Common myeloid progenitor, CD34-positive (primary cell): Measurements from ENCODE around the gene PC.

ENCODE experiments used
- CTCF ChIA-PET: fragments of 350-600 bp; sonication (Branson Sonifier 250); formaldehyde crosslinking; loops from one replicate; lab custom pipeline; 2021; ENCODE audit warnings: antibody characterized with exemption; lab: Charles Lee
- POLR2A ChIA-PET: fragments of 350-600 bp; sonication (Branson Sonifier 250); formaldehyde crosslinking; loops from one replicate; lab custom pipeline; 2021; ENCODE audit warnings: antibody characterized with exemption; lab: Charles Lee
- DNase-seq, 3 donors: peaks; one replicate each; pipeline versions ENCODE4 v3.0.0 to v3.0.0-alpha.2; 2013
- H3K27ac ChIP-seq, 2 experiments: 1 replicate in 1 of 2; 2 replicates in 1 of 2; pipeline ENCODE4 v1.7.0; 2013; ENCODE audit warnings: inconsistent platforms in 2 of 2, low read length in 2 of 2, mild to moderate bottlenecking in 2 of 2, low read depth in 1 of 2, moderate library complexity in 1 of 2; ENCODE audit not compliant: severe bottlenecking in 2 of 2, insufficient read depth in 1 of 2, poor library complexity in 1 of 2
- H3K27me3 ChIP-seq, 5 experiments: replicated peaks in 2 of 5; 1 replicate in 3 of 5; 2 replicates in 2 of 5; pipeline versions ENCODE4 v1.6.1 to v1.7.0; 2013; ENCODE audit warnings: low read length in 4 of 5, mild to moderate bottlenecking in 2 of 5, moderate library complexity in 2 of 5, inconsistent platforms in 1 of 5; ENCODE audit not compliant: insufficient read depth in 5 of 5, control insufficient read depth in 4 of 5
- H3K36me3 ChIP-seq, 4 experiments: 1 replicate in 2 of 4; 2 replicates in 2 of 4; pipeline versions ENCODE4 v1.6.1 to v1.7.0; 2013; ENCODE audit warnings: low read length in 3 of 4, control low read depth in 1 of 4, mild to moderate bottlenecking in 1 of 4; ENCODE audit not compliant: control insufficient read depth in 4 of 4, insufficient read depth in 4 of 4
- H3K4me1 ChIP-seq, 4 experiments: 1 replicate in 3 of 4; 2 replicates in 1 of 4; pipeline versions ENCODE4 v1.6.1 to v1.7.1; 2013; ENCODE audit warnings: low read length in 3 of 4, mild to moderate bottlenecking in 3 of 4, control low read depth in 1 of 4, inconsistent platforms in 1 of 4, moderate library complexity in 1 of 4; ENCODE audit not compliant: control insufficient read depth in 4 of 4, insufficient read depth in 4 of 4; ENCODE audit errors: control extremely low read depth in 1 of 4
- H3K4me3 ChIP-seq, 7 experiments: 1 replicate in 4 of 7; 2 replicates in 3 of 7; pipeline versions ENCODE4 v1.5.1 to v1.7.0; 2013; ENCODE audit warnings: mild to moderate bottlenecking in 7 of 7, low read length in 6 of 7, moderate library complexity in 6 of 7, inconsistent platforms in 2 of 7, low read depth in 2 of 7, control low read depth in 1 of 7; ENCODE audit not compliant: insufficient read depth in 4 of 7, control insufficient read depth in 1 of 7; ENCODE audit errors: extremely low read depth in 1 of 7
- H3K9me3 ChIP-seq, 5 experiments: 1 replicate in 4 of 5; 2 replicates in 1 of 5; pipeline versions ENCODE4 v1.6.1 to v1.7.1; 2013; ENCODE audit warnings: low read length in 4 of 5, mild to moderate bottlenecking in 2 of 5, inconsistent platforms in 1 of 5, low read depth in 1 of 5, moderate library complexity in 1 of 5; ENCODE audit not compliant: control insufficient read depth in 4 of 5, insufficient read depth in 2 of 5; ENCODE audit errors: control extremely low read depth in 1 of 5
- WGBS: methylation state at CpG from one replicate; pipeline ENCODE4 v1.1.5; 2013; ENCODE audit not compliant: insufficient coverage; 5-methylcytosine and 5-hydroxymethylcytosine counted together

Gene PC

DNA sequence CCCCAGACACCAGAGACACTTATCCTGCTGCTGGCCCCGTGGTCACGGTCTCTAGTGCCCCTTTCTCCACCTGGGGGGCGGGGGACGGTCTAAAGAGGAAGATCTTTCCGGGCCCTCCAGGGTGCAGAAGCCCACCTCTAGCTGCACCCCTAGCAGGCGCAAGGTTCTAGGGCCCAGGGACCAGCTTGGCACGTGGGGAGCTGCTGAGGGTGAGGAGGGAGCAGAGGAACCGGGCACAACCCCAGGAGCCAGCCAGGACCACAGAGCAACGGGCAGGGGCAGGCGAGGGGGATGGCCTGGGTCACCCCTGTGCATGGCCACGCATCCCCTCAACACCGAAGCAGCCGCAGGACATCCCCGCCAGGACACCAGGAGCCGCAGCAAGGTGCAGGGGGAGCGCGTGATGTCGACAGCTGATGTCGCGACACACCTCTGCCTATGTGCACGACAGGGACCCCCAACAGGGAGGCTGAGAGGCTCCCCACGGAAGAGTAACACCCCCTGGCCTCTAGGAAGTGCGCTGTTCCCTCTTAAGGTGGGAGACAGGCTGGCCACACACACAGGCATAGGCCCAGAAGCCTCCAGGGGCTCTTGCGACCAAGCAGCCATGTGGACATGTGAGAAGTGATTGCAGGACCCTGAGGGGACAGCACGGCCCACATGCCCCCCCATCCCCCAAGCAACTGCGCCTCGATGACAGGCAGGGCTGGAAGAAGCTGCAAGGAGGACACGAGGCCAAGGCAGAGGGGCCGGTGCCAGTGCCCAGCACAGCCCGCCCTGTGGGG lies 96.2 kb downstream of the PC start:
- POLR2A ChIA-PET: no interaction called here
- 96% methylated on average over 23 of the region's 30 CpGs for WGBS
- Histone ChIP-seq H3K27ac (no peak overlapping the region), H3K9me3 (no peaks in the 10 kb centered on the region), H3K27me3 (no peaks in the 10 kb centered on the region), H3K4me3 (no peak overlapping the region), H3K4me1 (peaks cover 0 to 10% (median 5%) of the 10 kb centered on the region in 4 experiments), H3K36me3 (peaks cover 0 to 21% (median 7%) of the 10 kb centered on the region in 4 experiments)
- no peak for DNase-seq
- CTCF ChIA-PET: interaction anchor here (1.4 kb wide), 1 partner anchor 11 kb away, joined by 3 read pairs; no protein-coding TSS in a partner anchor

DNA sequence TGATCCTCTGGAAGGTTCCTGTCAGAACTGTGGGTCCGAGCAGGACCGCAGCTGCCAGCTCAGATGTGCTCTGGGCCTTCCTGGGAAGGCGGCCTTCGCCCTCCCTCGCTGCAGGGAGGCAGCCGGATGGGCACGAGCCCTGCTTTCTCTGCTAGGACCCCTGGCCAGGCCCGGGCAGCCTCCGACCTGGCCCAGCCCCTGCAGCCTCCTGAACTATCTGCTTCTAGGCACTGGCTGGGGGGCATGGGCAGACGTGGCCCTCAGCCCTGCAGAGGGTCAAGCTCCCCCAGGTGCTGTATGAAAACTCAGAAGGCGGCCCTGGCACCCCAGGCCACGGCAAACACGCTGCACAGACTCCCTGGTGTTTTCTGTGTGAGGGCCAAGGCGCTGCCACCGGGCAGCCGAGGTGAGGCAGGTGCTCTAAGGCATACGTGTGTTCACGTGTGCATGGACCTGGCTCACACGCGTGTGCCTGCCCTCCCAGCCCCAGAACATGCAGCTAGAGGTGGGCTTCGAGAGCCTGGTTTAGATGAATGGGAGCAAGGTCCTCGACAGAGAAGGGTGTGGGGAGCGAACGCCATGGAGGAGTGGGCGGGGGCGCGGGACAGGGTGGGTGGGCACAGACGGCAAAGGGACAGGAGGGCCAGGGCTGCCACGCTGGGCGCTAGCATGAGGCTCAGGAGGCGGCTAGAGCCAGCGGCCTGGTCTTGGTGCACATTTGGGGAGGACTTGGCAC lies 97.0 kb downstream of the PC start:
- H3K4me3 ChIP-seq: no peak overlapping the region
- POLR2A ChIA-PET: no interaction called here
- H3K27me3 ChIP-seq: no peaks in the 10 kb centered on the region
- 93% methylated on average over 32 of the region's 32 CpGs for WGBS
- DNase-seq: no peak
- no peaks in the 10 kb centered on the region for H3K9me3 ChIP-seq
- CTCF ChIA-PET: no interaction called here
- H3K27ac ChIP-seq: no peak overlapping the region
- H3K4me1 ChIP-seq: peaks cover 0 to 14% (median 9%) of the 10 kb centered on the region in 4 experiments
- H3K36me3 ChIP-seq: peaks cover 0 to 21% (median 7%) of the 10 kb centered on the region in 4 experiments

DNA sequence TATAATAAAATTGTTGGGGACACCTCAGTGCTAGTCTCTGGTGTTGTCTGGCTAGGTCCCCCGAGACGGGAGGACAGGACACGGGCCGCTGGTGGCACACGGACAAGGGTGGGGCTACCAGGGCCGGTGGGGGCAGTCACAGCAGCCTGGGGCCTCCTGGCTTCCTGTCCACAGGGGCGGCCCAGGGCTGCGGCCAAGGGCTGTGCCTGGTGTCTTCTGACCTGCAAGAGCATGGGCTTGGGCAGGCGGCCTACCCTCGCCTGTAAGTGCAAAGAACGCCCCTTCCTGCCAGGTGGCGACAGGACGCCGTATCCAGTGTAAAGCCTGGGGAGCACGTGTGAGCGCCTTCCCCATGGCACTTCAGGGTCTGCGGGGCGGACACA lies 97.7 kb downstream of the PC start:
- no peaks in the 10 kb centered on the region for H3K9me3 ChIP-seq
- no peak for DNase-seq
- H3K27ac ChIP-seq: no peak overlapping the region
- ChIA-PET CTCF (no interaction called here), POLR2A (no interaction called here)
- 90% methylated on average over 18 of the region's 18 CpGs for WGBS
- H3K27me3 ChIP-seq: no peaks in the 10 kb centered on the region
- peaks cover 0 to 21% (median 16%) of the 10 kb centered on the region in 4 experiments for H3K4me1 ChIP-seq
- H3K4me3 ChIP-seq: no peak overlapping the region
- H3K36me3 ChIP-seq: peaks cover 0 to 21% (median 7%) of the 10 kb centered on the region in 4 experiments

DNA sequence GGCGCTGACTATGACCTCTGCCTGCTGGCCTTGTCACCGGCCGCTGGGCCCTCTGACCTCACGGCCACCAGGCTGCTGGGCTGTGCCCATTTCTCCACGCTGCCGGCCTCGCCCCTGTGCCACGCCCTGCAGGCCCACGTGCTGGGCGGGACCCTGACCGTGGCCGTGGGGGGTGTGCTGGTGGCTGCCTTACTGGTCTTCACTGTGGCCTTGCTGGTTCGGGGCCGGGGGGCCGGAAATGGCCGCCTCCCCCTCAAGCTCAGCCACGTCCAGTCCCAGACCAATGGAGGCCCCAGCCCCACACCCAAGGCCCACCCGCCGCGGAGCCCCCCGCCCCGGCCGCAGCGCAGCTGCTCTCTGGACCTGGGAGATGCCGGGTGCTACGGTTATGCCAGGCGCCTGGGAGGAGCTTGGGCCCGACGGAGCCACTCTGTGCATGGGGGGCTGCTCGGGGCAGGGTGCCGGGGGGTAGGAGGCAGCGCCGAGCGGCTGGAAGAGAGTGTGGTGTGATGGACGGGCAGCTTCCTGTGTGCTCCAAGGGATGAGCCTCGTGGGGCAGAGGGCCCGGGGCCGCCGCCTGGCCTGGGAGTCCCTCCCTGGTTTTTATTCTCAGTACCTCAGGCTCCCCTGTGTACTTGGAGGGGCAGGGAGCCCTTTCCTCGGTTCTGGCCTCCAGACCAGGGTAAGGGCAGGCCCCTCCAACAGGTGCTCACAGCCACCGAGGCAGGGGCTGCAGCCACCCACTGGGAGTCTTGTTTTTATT lies 98.3 kb downstream of the PC start:
- peaks cover 0 to 21% (median 7%) of the 10 kb centered on the region in 4 experiments for H3K36me3 ChIP-seq
- 95% methylated on average over 30 of the region's 41 CpGs for WGBS
- H3K4me3 ChIP-seq: no peak overlapping the region

DNA sequence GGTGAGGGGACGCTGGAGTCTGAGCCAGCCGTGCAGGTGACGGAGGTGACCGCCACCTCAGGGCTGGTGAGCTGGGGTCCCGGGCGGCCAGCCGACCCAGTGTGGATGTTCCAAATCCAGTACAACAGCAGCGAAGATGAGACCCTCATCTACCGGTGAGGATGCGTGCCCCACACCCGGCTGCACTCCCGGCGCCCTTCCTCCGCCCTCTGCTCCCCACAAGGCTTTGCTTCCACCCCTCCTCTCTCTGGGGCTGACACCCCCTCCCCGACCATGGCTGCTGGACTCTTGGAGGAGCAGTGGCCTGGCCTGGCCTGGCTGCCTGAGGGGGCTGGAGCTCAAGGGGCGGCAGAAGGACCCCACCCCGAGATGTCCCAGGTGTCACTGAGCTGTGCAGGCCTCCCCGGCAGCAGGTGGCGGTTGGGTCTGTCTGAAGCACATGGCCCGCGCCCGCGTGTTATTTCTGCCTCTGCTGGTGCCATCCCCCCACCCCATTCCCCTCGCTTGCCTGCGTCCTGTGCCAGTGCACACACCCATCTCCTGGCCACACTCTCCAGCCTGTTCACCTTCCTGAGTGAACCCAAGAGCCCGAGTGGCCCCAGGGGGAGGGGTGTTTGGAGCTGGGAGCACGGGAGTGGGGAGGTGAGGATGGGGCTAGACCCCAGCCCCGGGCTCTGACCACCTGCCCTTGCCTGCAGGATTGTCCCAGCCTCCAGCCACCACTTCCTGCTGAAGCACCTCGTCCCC lies 99.1 kb downstream of the PC start:
- Histone ChIP-seq H3K27me3 (no peaks in the 10 kb centered on the region), H3K36me3 (peaks cover 0 to 21% (median 7%) of the 10 kb centered on the region in 4 experiments), H3K9me3 (no peaks in the 10 kb centered on the region)

More for the DNA sequence above, 98.3 kb downstream of the PC start:
- H3K27me3 ChIP-seq: no peaks in the 10 kb centered on the region
- peaks cover 0 to 26% (median 20%) of the 10 kb centered on the region in 4 experiments for H3K4me1 ChIP-seq
- ChIA-PET POLR2A (no interaction called here), CTCF (interaction anchor here (1.1 to 1.5 kb wide), 3 partner anchors 11 to 23 kb away, joined by 3 read pairs; no protein-coding TSS in a partner anchor)
- no peak overlapping the region for H3K27ac ChIP-seq
- H3K9me3 ChIP-seq: no peaks in the 10 kb centered on the region
- DNase-seq: no peak

DNA sequence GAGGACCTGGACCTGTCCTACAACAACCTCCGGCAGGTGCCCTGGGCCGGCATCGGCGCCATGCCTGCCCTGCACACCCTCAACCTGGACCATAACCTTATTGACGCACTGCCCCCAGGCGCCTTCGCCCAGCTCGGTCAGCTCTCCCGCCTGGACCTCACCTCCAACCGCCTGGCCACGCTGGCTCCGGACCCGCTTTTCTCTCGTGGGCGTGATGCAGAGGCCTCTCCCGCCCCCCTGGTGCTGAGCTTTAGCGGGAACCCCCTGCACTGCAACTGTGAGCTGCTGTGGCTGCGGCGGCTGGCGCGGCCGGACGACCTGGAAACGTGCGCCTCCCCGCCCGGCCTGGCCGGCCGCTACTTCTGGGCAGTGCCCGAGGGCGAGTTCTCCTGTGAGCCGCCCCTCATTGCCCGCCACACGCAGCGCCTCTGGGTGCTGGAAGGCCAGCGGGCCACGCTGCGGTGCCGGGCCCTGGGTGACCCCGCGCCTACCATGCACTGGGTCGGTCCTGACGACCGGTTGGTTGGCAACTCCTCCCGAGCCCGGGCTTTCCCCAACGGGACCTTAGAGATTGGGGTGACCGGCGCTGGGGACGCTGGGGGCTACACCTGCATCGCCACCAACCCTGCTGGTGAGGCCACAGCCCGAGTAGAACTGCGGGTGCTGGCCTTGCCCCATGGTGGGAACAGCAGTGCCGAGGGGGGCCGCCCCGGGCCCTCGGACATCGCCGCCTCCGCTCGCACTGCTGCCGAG lies 99.8 kb downstream of the PC start:
- POLR2A ChIA-PET: interaction anchor here (1.7 kb wide), 1 partner anchor 15 kb away, joined by 4 read pairs; the partner anchor contains the start of gene RCE1
- WGBS: 98% methylated on average over 51 of the region's 62 CpGs
- CTCF ChIA-PET: interaction anchor here (1.5 kb wide), 1 partner anchor 13 kb away, joined by 3 read pairs; no protein-coding TSS in a partner anchor

More for the DNA sequence above, 99.1 kb downstream of the PC start:
- WGBS: 98% methylated on average over 19 of the region's 29 CpGs
- no peak for DNase-seq
- no peak overlapping the region for H3K4me3 ChIP-seq
- no peak overlapping the region for H3K27ac ChIP-seq
- H3K4me1 ChIP-seq: peaks cover 0 to 29% (median 21%) of the 10 kb centered on the region in 4 experiments
- ChIA-PET POLR2A (no interaction called here), CTCF (interaction anchor here (1.1 to 1.5 kb wide), 3 partner anchors 12 to 24 kb away, joined by 3 read pairs; no protein-coding TSS in a partner anchor)

More for the DNA sequence above, 99.8 kb downstream of the PC start:
- Histone ChIP-seq H3K9me3 (no peaks in the 10 kb centered on the region), H3K27ac (no peak overlapping the region), H3K27me3 (no peaks in the 10 kb centered on the region), H3K4me3 (no peak overlapping the region), H3K36me3 (peaks cover 0 to 21% (median 7%) of the 10 kb centered on the region in 4 experiments), H3K4me1 (peaks cover 0 to 30% (median 21%) of the 10 kb centered on the region in 4 experiments)
- no peak for DNase-seq
